ENCODE data around the gene DAAM2.

Gene DAAM2

GRCh38 chr6:39947611-39948068 is 155.5 kb downstream of the DAAM2 start:
- DNase-seq (ENCODE audit: extremely low read depth in 1 of 2, low read depth in 1 of 2), result no peak

- no peak for DNase-seq (ENCODE audit: extremely low read depth in 1 of 2, low read depth in 1 of 2)
Measured at GRCh38 chr6:39948199-39948791, 156.1 kb downstream of the DAAM2 start.

- no peak for DNase-seq (ENCODE audit: extremely low read depth in 1 of 2, low read depth in 1 of 2)
Measured at GRCh38 chr6:39950125-39950720, 158.0 kb downstream of the DAAM2 start.

- DNase-seq (ENCODE audit: extremely low read depth in 1 of 2, low read depth in 1 of 2), result no peak
Measured at GRCh38 chr6:39951191-39951590, 159.0 kb downstream of the DAAM2 start.

- DNase-seq (ENCODE audit: extremely low read depth in 1 of 2, low read depth in 1 of 2), result no peak
Measured at GRCh38 chr6:39951716-39952115, 159.5 kb downstream of the DAAM2 start.

- no peak for DNase-seq (ENCODE audit: extremely low read depth in 1 of 2, low read depth in 1 of 2)
Measured at GRCh38 chr6:39952167-39952566, 160.0 kb downstream of the DAAM2 start.

GRCh38 chr6:39953076-39953618 is 161.0 kb downstream of the DAAM2 start:
- no peak for DNase-seq (ENCODE audit: extremely low read depth in 1 of 2, low read depth in 1 of 2)
